Measurements from ENCODE around the gene CENPH. TPM values are rescaled to one million over a fixed set of nuclear protein-coding genes. Genes with fewer than 3 reads are reported as not detected.

Gene CENPH
- polyA plus RNA-seq, 1 of the 3 experiments (the other 2 are of a cell fraction) = 14.6 TPM

DNA sequence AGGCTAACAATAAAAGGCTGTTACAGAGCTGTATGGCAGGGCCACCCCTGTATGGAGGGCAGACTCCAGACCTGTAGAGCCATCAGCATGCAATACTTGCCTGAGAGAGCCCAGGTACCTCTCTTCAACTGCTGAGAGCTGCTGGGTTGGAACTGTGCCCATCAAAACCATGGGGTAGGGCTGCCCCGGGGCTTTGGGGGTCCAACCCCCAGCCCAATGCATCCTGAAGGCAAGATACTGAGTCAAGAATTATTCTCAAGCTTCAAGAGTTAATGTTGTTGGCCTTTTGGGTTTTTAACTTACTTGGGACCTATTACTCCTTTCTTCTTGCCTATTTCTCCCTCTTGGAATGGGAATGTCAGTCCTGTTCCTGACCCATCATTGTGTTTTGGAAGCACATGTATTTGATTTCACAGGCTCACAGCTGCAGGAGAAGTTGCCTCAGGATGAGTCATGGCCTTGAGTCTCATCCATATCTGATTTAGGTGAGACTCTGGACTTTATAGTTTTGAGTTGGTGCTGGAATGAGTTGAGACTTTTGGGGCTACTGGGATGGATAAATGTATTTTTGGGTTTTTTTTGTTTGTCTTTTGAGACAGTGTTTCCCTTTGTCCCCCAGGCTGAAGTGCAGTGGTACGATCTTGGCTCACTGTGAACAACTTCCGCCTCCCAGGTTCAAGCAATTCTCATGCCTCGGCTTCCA lies 24.3 kb downstream of the CENPH start (continued):
- TF ChIP-seq, protein P1, sequence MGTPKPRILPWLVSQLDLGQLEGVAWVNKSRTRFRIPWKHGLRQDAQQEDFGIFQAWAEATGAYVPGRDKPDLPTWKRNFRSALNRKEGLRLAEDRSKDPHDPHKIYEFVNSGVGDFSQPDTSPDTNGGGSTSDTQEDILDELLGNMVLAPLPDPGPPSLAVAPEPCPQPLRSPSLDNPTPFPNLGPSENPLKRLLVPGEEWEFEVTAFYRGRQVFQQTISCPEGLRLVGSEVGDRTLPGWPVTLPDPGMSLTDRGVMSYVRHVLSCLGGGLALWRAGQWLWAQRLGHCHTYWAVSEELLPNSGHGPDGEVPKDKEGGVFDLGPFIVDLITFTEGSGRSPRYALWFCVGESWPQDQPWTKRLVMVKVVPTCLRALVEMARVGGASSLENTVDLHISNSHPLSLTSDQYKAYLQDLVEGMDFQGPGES (IDR thresholded peaks at IDR 0.05; ENCODE audit: low read depth, low read length) = no peak
- TF ChIP-seq, protein P2, sequence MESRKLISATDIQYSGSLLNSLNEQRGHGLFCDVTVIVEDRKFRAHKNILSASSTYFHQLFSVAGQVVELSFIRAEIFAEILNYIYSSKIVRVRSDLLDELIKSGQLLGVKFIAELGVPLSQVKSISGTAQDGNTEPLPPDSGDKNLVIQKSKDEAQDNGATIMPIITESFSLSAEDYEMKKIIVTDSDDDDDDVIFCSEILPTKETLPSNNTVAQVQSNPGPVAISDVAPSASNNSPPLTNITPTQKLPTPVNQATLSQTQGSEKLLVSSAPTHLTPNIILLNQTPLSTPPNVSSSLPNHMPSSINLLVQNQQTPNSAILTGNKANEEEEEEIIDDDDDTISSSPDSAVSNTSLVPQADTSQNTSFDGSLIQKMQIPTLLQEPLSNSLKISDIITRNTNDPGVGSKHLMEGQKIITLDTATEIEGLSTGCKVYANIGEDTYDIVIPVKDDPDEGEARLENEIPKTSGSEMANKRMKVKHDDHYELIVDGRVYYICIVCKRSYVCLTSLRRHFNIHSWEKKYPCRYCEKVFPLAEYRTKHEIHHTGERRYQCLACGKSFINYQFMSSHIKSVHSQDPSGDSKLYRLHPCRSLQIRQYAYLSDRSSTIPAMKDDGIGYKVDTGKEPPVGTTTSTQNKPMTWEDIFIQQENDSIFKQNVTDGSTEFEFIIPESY (IDR thresholded peaks at IDR 0.05; ENCODE audit: borderline replicate concordance, low read depth) = no peak
- TF ChIP-seq TAF1 (IDR thresholded peaks at IDR 0.05; ENCODE audit: borderline replicate concordance, low read depth, low read length) (no peak), TCF12 (IDR thresholded peaks at IDR 0.05) (peak; percentile 88), GATA2 (CRISPR knock-in tag; IDR thresholded peaks at IDR 0.05) (no peak)
- TF ChIP-seq, protein P3, sequence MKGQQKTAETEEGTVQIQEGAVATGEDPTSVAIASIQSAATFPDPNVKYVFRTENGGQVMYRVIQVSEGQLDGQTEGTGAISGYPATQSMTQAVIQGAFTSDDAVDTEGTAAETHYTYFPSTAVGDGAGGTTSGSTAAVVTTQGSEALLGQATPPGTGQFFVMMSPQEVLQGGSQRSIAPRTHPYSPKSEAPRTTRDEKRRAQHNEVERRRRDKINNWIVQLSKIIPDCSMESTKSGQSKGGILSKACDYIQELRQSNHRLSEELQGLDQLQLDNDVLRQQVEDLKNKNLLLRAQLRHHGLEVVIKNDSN (IDR thresholded peaks at IDR 0.05; ENCODE audit: borderline replicate concordance, low read depth) = no peak

DNA sequence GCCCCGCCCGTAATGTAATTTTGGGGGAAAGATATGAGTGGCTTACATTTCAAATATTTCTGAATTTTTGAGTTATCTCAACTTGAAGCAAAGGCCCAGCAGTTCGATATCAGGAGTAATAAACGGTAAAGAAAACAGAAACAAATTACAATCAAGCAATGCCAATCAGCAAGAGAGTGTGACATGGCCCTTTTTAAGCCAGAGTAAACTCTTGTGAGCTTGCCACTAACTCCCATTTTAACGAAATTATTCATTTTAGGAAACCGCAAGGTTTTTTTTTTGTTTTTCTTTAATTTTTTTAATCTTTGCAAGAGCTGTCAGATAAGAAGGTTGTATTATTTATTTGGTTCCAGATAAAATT lies 27.7 kb downstream of the CENPH start:
- Histone ChIP-seq H3K9me2 (no peaks in the 10 kb centered on the region), H3K36me3 (replicated peaks in 1 of 2; ENCODE audit: control insufficient read depth in 1 of 2, insufficient read depth in 2 of 2, low read length in 1 of 2) (peaks cover 0 to 4% of the 10 kb centered on the region in 2 experiments), H3K4me3 (ENCODE audit: low read depth in 2 of 2, low read length in 1 of 2) (peak overlapping the region; percentile 89 to 90), H3K9me3 (no peaks in the 10 kb centered on the region), H3F3A (replicated peaks; ENCODE audit: insufficient read depth) (peaks cover 30% of the 10 kb centered on the region), H3K27me3 (ENCODE audit: insufficient read depth) (no peaks in the 10 kb centered on the region), H3K79me2 (ENCODE audit: insufficient read depth) (peaks cover 36% of the 10 kb centered on the region), H4K20me1 (ENCODE audit: insufficient read depth) (no peaks in the 10 kb centered on the region), H3K4me2 (peak overlapping the region; percentile 80), H2AFZ (ENCODE audit: low read depth) (peak overlapping the region; percentile 96), H3K4me1 (ENCODE audit: control insufficient read depth in 1 of 2, insufficient read depth in 2 of 2, low read depth in 1 of 2, low read length in 1 of 2) (peaks cover 3 to 5% of the 10 kb centered on the region in 2 experiments; a peak in 3 of 4 replicates), H3K9ac (peak overlapping the region; percentile 84; the same call in 1 of the 2 replicates), H3K27ac (ENCODE audit: low read depth in 2 of 2, low read length in 1 of 2) (peak overlapping the region; percentile 35 to 82; a peak in 3 of 4 replicates)
- WGBS (ENCODE audit: low lambda C conversion rate) = 22% methylated on average over 6 of the region's 6 CpGs
- ChIA-PET POLR2A (no interaction called here), CTCF (interaction anchor here (0.7 to 1.4 kb wide), 2 partner anchors 27 to 117 kb away, joined by 3 to 6 read pairs; partner anchors contain the start of gene CENPH)
- no peak for DNase-seq
- TF ChIP-seq YY1 (IDR thresholded peaks at IDR 0.05; ENCODE audit: low read depth) (no peak), NFIC (IDR thresholded peaks at IDR 0.05; ENCODE audit: borderline replicate concordance) (no peak), MXI1 (IDR thresholded peaks at IDR 0.05; ENCODE audit: low read depth, low read length) (no peak), SMC3 (IDR thresholded peaks at IDR 0.05; ENCODE audit: low read depth, low read length) (no peak), RXRA (IDR thresholded peaks at IDR 0.05; ENCODE audit: borderline replicate concordance, low read depth) (no peak), EP300 (IDR thresholded peaks at IDR 0.05; ENCODE audit: borderline replicate concordance in 1 of 2, low read depth in 1 of 2, low read length in 1 of 2) (no peak), FOXJ3 (CRISPR knock-in tag; IDR thresholded peaks at IDR 0.05) (no peak), RAD21 (IDR thresholded peaks at IDR 0.05; ENCODE audit: low read length) (no peak), EZH2phosphoT487 (IDR thresholded peaks at IDR 0.05; ENCODE audit: borderline replicate concordance, low read depth) (no peak)
- TF ChIP-seq, protein P4, sequence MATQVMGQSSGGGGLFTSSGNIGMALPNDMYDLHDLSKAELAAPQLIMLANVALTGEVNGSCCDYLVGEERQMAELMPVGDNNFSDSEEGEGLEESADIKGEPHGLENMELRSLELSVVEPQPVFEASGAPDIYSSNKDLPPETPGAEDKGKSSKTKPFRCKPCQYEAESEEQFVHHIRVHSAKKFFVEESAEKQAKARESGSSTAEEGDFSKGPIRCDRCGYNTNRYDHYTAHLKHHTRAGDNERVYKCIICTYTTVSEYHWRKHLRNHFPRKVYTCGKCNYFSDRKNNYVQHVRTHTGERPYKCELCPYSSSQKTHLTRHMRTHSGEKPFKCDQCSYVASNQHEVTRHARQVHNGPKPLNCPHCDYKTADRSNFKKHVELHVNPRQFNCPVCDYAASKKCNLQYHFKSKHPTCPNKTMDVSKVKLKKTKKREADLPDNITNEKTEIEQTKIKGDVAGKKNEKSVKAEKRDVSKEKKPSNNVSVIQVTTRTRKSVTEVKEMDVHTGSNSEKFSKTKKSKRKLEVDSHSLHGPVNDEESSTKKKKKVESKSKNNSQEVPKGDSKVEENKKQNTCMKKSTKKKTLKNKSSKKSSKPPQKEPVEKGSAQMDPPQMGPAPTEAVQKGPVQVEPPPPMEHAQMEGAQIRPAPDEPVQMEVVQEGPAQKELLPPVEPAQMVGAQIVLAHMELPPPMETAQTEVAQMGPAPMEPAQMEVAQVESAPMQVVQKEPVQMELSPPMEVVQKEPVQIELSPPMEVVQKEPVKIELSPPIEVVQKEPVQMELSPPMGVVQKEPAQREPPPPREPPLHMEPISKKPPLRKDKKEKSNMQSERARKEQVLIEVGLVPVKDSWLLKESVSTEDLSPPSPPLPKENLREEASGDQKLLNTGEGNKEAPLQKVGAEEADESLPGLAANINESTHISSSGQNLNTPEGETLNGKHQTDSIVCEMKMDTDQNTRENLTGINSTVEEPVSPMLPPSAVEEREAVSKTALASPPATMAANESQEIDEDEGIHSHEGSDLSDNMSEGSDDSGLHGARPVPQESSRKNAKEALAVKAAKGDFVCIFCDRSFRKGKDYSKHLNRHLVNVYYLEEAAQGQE (IDR thresholded peaks at IDR 0.05; ENCODE audit: low read depth, low read length) = no peak
- TF ChIP-seq, protein P5, sequence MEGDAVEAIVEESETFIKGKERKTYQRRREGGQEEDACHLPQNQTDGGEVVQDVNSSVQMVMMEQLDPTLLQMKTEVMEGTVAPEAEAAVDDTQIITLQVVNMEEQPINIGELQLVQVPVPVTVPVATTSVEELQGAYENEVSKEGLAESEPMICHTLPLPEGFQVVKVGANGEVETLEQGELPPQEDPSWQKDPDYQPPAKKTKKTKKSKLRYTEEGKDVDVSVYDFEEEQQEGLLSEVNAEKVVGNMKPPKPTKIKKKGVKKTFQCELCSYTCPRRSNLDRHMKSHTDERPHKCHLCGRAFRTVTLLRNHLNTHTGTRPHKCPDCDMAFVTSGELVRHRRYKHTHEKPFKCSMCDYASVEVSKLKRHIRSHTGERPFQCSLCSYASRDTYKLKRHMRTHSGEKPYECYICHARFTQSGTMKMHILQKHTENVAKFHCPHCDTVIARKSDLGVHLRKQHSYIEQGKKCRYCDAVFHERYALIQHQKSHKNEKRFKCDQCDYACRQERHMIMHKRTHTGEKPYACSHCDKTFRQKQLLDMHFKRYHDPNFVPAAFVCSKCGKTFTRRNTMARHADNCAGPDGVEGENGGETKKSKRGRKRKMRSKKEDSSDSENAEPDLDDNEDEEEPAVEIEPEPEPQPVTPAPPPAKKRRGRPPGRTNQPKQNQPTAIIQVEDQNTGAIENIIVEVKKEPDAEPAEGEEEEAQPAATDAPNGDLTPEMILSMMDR (IDR thresholded peaks at IDR 0.05) = no peak
- TF ChIP-seq, protein P6, sequence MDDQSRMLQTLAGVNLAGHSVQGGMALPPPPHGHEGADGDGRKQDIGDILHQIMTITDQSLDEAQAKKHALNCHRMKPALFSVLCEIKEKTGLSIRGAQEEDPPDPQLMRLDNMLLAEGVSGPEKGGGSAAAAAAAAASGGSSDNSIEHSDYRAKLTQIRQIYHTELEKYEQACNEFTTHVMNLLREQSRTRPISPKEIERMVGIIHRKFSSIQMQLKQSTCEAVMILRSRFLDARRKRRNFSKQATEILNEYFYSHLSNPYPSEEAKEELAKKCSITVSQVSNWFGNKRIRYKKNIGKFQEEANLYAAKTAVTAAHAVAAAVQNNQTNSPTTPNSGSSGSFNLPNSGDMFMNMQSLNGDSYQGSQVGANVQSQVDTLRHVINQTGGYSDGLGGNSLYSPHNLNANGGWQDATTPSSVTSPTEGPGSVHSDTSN (IDR thresholded peaks at IDR 0.05) = no peak

Measured in SK-N-SH (cell line).